SKM-1 treated with dmso at 0.1 percent for 144 hours (cell line): ENCODE results near the gene RUNDC3A.
"Not testable (repeated sequence)": the region's sequence is repeated elsewhere in the genome, so short reads cannot be mapped to it uniquely, and the experiment has no call there.

Experiments
- DNase-seq: peaks from one replicate; lab custom pipeline; 2025; ENCODE audit not compliant: unreplicated experiment; lab: John Stamatoyannopoulos, UW

RUNDC3A gene

DNA sequence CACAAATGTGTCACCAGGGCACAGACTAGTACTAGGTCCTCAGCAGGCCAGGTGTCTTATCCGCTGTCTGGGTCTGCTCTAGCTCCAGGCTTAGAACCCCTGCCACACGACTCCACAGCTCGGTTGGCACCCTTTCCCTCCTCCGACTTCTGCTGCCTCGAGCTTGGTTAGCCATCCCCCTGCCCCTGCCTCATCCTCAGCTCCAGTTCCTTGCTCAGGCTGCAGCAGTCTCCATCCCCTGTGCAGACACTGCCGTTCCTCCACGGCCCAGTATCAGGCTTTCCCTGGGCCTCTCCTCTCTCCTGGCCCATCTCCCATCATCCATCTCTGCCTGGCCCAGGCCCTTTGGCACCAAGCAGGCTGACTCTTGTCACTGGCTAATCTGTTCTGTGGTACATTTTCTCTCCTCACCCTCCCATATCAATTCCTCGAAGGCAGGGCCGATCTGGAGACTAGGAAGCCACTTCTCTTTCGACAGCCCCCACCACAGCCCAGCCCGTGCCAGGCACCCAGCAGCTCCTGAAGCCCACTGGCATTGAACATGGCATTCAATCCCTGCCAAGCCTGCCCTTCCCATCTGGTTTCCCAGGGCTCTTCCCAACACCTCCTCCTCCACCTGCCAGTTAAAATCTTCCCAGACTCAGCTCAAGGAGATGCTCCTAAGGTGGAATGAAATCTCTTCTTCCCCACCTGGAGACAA lies 35.3 kb downstream of the RUNDC3A start:
- DNase-seq = no peak

- DNase-seq = peak; percentile 98
These were observed 36.6 kb downstream of the RUNDC3A start, which contains the start of gene GRN for GRCh38 chr17:44344939-44345453. TSS of gene GRN (plus strand) at chr17:44345302. CDS start at chr17:44349165, 3,863 bp downstream.

- DNase-seq = peak; percentile 41
These were observed 37.1 kb downstream of the RUNDC3A start for GRCh38 chr17:44345454-44346026.

GRCh38 chr17:44346064-44346844 lies 37.9 kb downstream of the RUNDC3A start:
- DNase-seq = no peak

DNA sequence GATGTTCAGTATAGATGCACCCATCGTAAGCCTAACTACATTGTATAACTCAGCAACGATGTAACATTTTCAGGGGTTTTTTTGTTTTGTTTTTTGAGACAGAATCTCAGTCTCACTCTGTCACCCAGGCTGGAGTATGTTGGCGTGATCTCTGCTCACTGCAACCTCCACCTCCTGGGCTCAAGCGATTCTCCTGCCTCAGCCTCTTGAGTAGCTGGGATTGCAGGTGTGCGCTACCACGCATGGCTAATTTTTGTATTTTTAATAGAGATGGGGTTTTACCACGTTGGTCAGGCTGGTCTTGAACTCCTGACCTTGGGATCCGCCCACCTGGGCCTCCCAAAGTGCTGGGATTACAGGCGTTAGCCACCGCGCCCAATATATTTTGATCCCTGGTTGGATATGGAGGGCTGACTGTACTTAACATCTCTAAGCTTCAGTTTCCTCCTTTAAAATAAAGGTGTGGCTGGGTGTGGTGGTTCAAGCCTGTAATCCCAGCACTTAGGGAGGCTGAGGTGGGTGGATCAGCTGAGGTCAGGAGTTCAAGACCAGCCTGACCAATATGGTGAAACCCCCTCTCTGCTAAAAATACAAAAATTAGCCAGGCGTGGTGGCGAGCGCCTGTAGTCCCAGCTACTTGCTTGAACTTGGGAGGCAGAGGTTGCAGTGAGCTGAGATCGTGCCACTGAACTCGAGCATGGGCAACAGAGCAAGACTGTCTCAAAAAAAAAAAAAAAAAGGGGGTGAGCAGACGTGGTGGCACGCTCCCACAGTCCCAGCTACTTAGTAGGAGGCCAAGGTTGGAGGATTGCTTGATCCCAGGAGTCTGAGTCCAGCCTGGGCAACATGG lies 39.0 kb downstream of the RUNDC3A start:
- DNase-seq = not testable (repeated sequence)

GRCh38 chr17:44348234-44348987 lies 40.0 kb downstream of the RUNDC3A start:
- peak; percentile 91 for DNase-seq

- no peak for DNase-seq
These were observed 40.6 kb downstream of the RUNDC3A start for GRCh38 chr17:44348988-44349364.

DNA sequence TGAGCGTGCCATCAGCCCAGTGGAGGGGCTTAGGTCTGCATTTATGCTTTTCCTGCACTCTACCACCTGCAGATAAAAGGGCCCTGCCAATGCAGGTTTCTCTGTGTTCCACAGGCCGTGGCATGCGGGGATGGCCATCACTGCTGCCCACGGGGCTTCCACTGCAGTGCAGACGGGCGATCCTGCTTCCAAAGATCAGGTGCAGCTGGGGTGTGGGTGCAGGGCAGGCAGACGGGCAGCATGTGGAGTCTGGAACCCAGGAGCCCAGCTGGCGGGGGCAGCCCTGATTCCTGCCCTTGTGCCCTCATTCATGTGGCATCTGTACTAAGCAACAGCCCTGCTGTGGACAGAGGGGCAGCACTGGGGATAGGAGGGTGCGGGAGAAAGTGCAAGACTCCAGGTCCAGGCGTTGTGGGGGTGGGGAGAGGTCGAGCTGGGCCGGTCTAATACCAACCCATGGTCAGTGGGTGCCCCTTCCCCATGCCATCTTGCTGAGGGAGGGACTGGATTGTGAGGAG lies 41.2 kb downstream of the RUNDC3A start:
- no peak for DNase-seq

GRCh38 chr17:44350733-44351226 lies 42.4 kb downstream of the RUNDC3A start:
- DNase-seq = peak; percentile 39

DNA sequence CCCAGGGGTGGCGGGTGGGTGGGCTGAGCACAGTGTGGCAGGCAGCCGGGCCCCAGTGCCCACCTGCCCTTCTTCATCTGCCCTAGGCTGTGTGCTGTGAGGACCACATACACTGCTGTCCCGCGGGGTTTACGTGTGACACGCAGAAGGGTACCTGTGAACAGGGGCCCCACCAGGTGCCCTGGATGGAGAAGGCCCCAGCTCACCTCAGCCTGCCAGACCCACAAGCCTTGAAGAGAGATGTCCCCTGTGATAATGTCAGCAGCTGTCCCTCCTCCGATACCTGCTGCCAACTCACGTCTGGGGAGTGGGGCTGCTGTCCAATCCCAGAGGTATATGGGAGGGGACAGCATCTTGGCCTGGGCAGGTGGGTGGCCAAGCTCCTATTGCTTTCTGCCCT lies 43.1 kb downstream of the RUNDC3A start:
- DNase-seq = no peak

GRCh38 chr17:44351961-44352827 lies 43.8 kb downstream of the RUNDC3A start:
- no peak for DNase-seq

DNA sequence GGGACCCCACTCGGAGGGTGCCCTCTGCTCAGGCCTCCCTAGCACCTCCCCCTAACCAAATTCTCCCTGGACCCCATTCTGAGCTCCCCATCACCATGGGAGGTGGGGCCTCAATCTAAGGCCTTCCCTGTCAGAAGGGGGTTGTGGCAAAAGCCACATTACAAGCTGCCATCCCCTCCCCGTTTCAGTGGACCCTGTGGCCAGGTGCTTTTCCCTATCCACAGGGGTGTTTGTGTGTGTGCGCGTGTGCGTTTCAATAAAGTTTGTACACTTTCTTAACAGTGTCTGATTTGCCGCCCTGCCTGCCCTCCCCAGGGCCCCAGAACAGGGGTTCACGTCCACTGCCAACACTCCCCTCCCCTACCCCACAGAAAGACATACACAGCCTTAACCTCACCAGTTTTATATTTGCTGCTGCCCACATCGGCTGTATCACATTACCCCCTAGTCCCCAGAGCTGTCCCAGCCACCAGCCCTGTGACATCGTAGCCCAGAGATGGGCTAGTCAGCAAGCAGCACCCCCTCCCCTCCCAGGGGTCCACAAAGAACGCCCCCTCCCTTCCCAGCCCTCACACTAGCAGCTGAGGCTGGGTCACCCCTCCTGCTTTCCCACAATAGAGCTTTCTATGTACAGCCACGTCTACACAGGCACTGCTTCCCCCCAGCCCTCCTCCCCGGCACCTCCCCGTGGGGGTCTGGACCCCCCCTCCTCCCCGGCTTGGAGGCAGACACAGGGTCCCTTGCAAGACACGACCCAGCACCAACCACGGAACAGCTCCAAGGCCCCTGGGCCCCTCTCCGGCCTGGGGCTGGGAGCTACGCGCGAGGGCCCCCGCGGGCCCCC lies 44.6 kb downstream of the RUNDC3A start:
- DNase-seq = no peak

- no peak for DNase-seq
These were observed 45.4 kb downstream of the RUNDC3A start for GRCh38 chr17:44353672-44354331.

DNA sequence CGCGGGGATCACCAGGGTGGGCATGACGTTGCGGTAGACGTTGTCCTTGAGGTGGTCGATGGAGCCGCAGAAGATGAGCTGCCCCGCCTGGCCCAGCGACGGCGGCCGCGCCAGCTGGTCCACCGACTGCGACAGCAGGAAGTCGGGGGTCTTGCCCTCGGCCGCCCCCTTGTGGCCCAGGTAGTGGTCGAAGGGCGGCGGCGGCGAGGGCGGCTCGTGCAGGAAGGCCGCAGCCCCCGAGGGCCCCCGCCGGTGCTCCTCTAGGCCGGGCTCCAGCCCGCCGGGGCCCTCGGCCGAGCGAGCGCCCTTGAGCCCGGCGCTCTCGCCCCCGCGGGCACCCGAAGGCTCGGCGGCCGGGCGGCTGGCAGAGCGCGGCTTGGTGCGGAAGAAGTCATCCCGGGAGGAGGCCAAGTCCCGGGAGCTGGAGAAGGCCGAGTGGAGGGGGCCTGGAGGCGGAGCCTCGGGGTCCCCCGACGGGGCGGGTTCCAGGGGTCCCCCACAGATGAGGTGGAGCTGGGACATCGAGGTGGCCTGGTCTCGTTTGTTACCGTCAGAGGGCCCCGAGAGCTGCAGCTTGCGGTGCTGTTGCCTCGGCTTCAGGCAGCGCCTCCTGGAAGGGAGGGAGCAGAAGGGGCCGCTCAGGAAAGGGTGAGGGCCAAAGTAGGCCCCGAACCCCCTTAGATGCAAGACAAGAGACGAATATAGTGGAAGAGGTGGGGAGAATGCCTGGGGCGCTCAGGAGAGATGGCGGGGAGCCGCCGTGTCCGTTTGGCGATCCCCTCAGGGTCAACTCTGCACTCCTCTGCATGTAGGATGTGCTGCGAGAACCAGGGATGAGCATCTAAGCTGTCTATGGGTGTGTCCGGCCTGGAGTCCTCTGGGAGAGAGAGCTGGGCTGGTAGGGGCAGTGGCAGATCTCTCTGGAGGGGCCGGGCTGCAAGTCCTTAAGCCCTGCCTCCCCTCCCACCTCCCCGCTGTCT lies 46.5 kb downstream of the RUNDC3A start:
- no peak for DNase-seq

DNA sequence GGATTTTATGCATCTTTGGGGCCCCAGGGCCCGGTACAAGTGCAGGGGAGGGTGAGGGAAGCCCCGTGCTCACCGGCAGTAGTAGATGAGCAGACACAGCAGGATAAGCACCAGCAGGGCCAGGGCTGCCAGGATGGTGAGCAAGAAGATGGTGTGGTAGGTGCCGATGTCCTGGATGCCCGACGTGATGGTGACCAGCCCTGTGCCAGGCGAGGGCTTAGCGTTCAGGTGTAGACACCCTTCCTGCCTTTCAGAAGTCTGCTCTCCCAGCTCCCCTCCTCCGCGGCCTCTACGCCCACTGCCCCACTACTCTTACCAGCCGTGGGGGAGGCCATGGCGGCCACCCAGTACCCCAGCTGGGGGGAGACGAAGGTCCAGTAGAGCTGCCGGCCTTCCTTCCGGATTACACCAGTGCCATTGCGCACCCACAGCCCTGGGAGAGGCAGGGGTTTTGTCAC lies 47.3 kb downstream of the RUNDC3A start:
- DNase-seq = no peak

- no peak for DNase-seq
These were observed 47.8 kb downstream of the RUNDC3A start for GRCh38 chr17:44356241-44356640.
